Endothelial cell of umbilical vein (primary cell): ENCODE results near the gene TRMT2B. TPM values are rescaled to one million over a fixed set of nuclear protein-coding genes. Genes with fewer than 3 reads are reported as not detected.
"Not testable (repeated sequence)": the region's sequence is repeated elsewhere in the genome, so short reads cannot be mapped to it uniquely, and the experiment has no call there.

Experiments used
- BruUV-seq: library from RNA; stranded (reverse); fragments of 400-500 nt; replicated peaks from 2 replicates; lab custom pipeline; 2021; lab: Mats Ljungman, UMichigan
- CTCF ChIA-PET: fragments of 300-600, 350-600 bp; sonication (Branson Sonifier 250); formaldehyde crosslinking; loops from one replicate; lab custom pipeline; 2021; ENCODE audit warnings: antibody characterized with exemption, inconsistent platforms; lab: Charles Lee
- POLR2A ChIA-PET: fragments of 300-600, 350-600 bp; sonication (Branson Sonifier 250); formaldehyde crosslinking; loops from one replicate; lab custom pipeline; 2021; ENCODE audit warnings: antibody characterized with exemption, inconsistent platforms; lab: Charles Lee
- DNase-seq: peaks from one replicate; pipeline ENCODE4 v3.0.0-alpha.2; 2011; ENCODE audit warnings: low read depth, low spot score
- FAIRE-seq: peaks from 2 replicates; lab custom pipeline; 2011; peaks lifted over from hg19 to GRCh38; lab: Jason Lieb, UNC
- H2AFZ ChIP-seq: 2 replicates; pipeline ENCODE4 v1.6.0; 2012; ENCODE audit warnings: low read depth, low read length, control low read depth, inconsistent platforms
- H3K27ac ChIP-seq: 2 replicates; pipeline ENCODE4 v1.5.1; 2011; ENCODE audit warnings: low read depth, mild to moderate bottlenecking, control low read depth, low read length, moderate library complexity; ENCODE audit not compliant: insufficient read depth
- H3K27me3 ChIP-seq, 2 experiments: 2 replicates each; pipeline versions ENCODE4 v1.6.0 to v1.6.1; 2011; ENCODE audit warnings: low read length in 2 of 2, mixed read lengths in 1 of 2; ENCODE audit not compliant: control insufficient read depth in 2 of 2, insufficient read depth in 2 of 2
- H3K36me3 ChIP-seq, 2 experiments: 2 replicates in 1 of 2; 3 replicates in 1 of 2; pipeline ENCODE4 v1.5.1; 2011; ENCODE audit warnings: low read length in 2 of 2, mild to moderate bottlenecking in 1 of 2, moderate library complexity in 1 of 2; ENCODE audit not compliant: control insufficient read depth in 2 of 2, insufficient read depth in 2 of 2; ENCODE audit errors: extremely low read depth in 1 of 2
- H3K4me1 ChIP-seq: 3 replicates; pipeline ENCODE4 v1.5.1; 2011; ENCODE audit warnings: mild to moderate bottlenecking, low read length; ENCODE audit not compliant: control insufficient read depth, insufficient read depth; ENCODE audit errors: extremely low read depth
- H3K4me2 ChIP-seq: 2 replicates; pipeline ENCODE4 v1.6.1; 2011; ENCODE audit warnings: low read length, control low read depth, mixed read lengths; ENCODE audit not compliant: insufficient read depth
- H3K4me3 ChIP-seq, 3 experiments: fragments of 200-600 bp in 1 of 3; sonication (generic), shearing (Covaris generic) in 1 of 3; replicated peaks in 1 of 3; 2 replicates each; pipeline ENCODE4 v1.5.1; 2011 to 2016; ENCODE audit warnings: control low read depth in 3 of 3, low read length in 3 of 3, mild to moderate bottlenecking in 2 of 3, inconsistent platforms in 1 of 3, low read depth in 1 of 3, moderate library complexity in 1 of 3; ENCODE audit not compliant: insufficient read depth in 1 of 3
- H3K79me2 ChIP-seq: 2 replicates; pipeline ENCODE4 v1.6.0; 2012; ENCODE audit warnings: low read length, inconsistent platforms; ENCODE audit not compliant: control insufficient read depth, insufficient read depth
- H3K9ac ChIP-seq: replicated peaks from 2 replicates; pipeline ENCODE3; 2011; ENCODE audit warnings: low read length, control low read depth; ENCODE audit not compliant: insufficient read depth; ENCODE audit errors: extremely low read depth
- H3K9me1 ChIP-seq: replicated peaks from 3 replicates; pipeline ENCODE4 v1.6.0; 2011; ENCODE audit warnings: mild to moderate bottlenecking, low read length; ENCODE audit not compliant: control insufficient read depth, insufficient read depth; ENCODE audit errors: extremely low read depth
- H3K9me3 ChIP-seq: replicated peaks from 2 replicates; pipeline ENCODE4 v1.5.1; 2012; ENCODE audit warnings: low read length, inconsistent platforms; ENCODE audit not compliant: control insufficient read depth, insufficient read depth
- H4K20me1 ChIP-seq: replicated peaks from 2 replicates; pipeline ENCODE3; 2011; ENCODE audit warnings: mild to moderate bottlenecking, low read length; ENCODE audit not compliant: control insufficient read depth, insufficient read depth; ENCODE audit errors: extremely low read depth
- EZH2 ChIP-seq: IDR thresholded peaks from 2 replicates; pipeline ENCODE4 v1.6.1; 2012; ENCODE audit warnings: borderline replicate concordance, low read depth, mild to moderate bottlenecking, moderate library complexity, low read length, inconsistent platforms; ENCODE audit not compliant: severe bottlenecking
- FOS ChIP-seq: IDR thresholded peaks from 2 replicates; pipeline ENCODE4 v1.6.1; 2011; ENCODE audit warnings: mild to moderate bottlenecking, low read length, moderate library complexity, borderline replicate concordance; ENCODE audit not compliant: insufficient read depth
- GATA2 ChIP-seq: IDR thresholded peaks from 2 replicates; pipeline ENCODE4 v1.7.0; 2011; ENCODE audit warnings: low read depth, mild to moderate bottlenecking, moderate library complexity, mixed read lengths, low read length; ENCODE audit not compliant: insufficient read length, insufficient read depth
- JUN ChIP-seq: IDR thresholded peaks from 2 replicates; pipeline ENCODE4 v1.6.1; 2011; ENCODE audit warnings: borderline replicate concordance, low read depth; ENCODE audit not compliant: insufficient read length, insufficient read depth
- POLR2AphosphoS5 ChIP-seq: IDR thresholded peaks from 2 replicates; pipeline ENCODE4 v1.6.1; 2012; ENCODE audit warnings: low read depth, mild to moderate bottlenecking, control low read depth, low read length, moderate library complexity; ENCODE audit not compliant: insufficient read depth
- dilution Hi-C: fragments of 300-500 bp; cut with MboI; formaldehyde crosslinking; loops from one replicate; pipeline ENCODE4 v1.15.0; 2019; ENCODE audit warnings: low sequenced_read_pairs; ENCODE audit not compliant: extremely low pct_ligation_motif_present
- intact Hi-C: fragments of 100-400 bp; cut with micrococcal nuclease; formaldehyde crosslinking; loops from one replicate; pipeline ENCODE4 v1.10.0; 2022
- polyA plus RNA-seq, 4 experiments: library from polyadenylated mRNA; depleted of rRNA in 3 of 4; stranded (reverse) in 3 of 4; unstranded in 1 of 4; fragments of >200 nt; gene quantifications; 2 replicates each; pipeline versions ENCODE4 v1.2.1 to v1.2.3, GENCODE V29; 2011 to 2012; ENCODE audit warnings: missing spikeins in 1 of 4
- total RNA-seq: library from RNA; stranded (reverse); gene quantifications from 2 replicates; pipeline ENCODE4 v1.2.3, GENCODE V29; 2021

TRMT2B gene
- total and polyA plus RNA-seq, 2 donors (not counting 3 experiments of a cell fraction or from before 2014, with no cell fraction given) = 18.3 to 21.3 TPM

DNA sequence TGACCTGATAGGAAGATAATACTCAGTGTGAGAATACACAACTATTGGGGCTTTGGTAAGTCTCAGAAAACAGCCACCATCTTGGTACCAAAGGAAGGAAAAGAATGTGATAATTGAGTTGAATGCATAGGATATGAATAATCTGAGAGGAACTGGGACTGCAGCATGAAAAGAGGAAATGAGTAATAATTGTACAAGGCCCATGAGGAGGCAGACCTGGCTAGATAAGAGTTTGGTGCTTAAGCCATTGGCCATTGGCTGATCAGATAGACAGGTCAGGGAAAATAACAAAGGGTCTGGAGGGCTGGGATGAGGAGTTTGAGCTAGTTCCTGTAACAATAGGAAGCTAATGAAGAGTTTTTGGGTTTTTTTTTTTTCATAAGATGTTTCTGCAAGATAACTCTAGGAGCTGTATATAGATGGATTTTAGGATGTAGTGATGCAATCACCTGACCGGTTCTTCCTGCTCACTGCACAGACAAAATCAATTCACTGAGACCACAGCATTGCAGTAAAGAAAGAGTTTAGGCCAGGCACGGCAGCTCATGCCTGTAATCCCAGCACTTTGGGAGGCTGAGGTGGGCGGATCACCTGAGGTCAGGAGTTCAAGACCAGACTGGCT is 5.3 kb upstream of the TRMT2B start:
- ChIA-PET POLR2A (no interaction called here), CTCF (interaction anchor here (1.0 to 1.1 kb wide), 2 partner anchors 9 to 40 kb away, joined by 3 to 4 read pairs; partner anchors contain the start of gene CENPI)

GRCh38 chrX:101056551-101056950 is 4.6 kb upstream of the TRMT2B start:
- H3K9me3 ChIP-seq, H3K9me1 ChIP-seq, BruUV-seq, H2AFZ ChIP-seq, H3K4me3 ChIP-seq, FAIRE-seq, H4K20me1 ChIP-seq, DNase-seq, H3K27me3 ChIP-seq, H3K79me2 ChIP-seq, dilution Hi-C loops, H3K36me3 ChIP-seq: not testable (repeated sequence)
- Histone ChIP-seq H3K4me1 (peaks cover 11% of the 10 kb centered on the region), H3K4me2 (peak overlapping the region; percentile 54), H3K27ac (peak overlapping the region; percentile 89), H3K9ac (peak overlapping the region; percentile 45)
- intact Hi-C loops = loop anchor here (10.0 kb wide), 1 partner anchor 228 kb away; no protein-coding TSS in a partner anchor
- CTCF ChIA-PET = interaction anchor here (1.0 kb wide), 1 partner anchor 10 kb away, joined by 4 read pairs; no protein-coding TSS in a partner anchor
- POLR2A ChIA-PET = interaction anchor here (0.7 kb wide), 1 partner anchor 41 kb away, joined by 7 read pairs; the partner anchor contains the start of gene CENPI

More for the DNA sequence above, 5.3 kb upstream of the TRMT2B start:
- peak; percentile 88 for DNase-seq
- no peaks in the 10 kb centered on the region for H3K9me3 ChIP-seq
- H3K4me1 ChIP-seq = peaks cover 11% of the 10 kb centered on the region
- intact Hi-C loops = loop anchor here (1.0 to 10.0 kb wide), 2 partner anchors 41 to 228 kb away; partner anchors contain the start of gene CENPI
- no peak overlapping the region for H3K4me3 ChIP-seq
- no peak overlapping the region for H2AFZ ChIP-seq
- no peaks in the 10 kb centered on the region for H3K36me3 ChIP-seq
- no TSS peak for BruUV-seq
- dilution Hi-C loops = no loop called here
- H3K4me2 ChIP-seq = peak overlapping the region; percentile 54
- H3K9me1 ChIP-seq = no peaks in the 10 kb centered on the region
- FAIRE-seq = peak; percentile 99
- H3K9ac ChIP-seq = peak overlapping the region; percentile 45
- H3K79me2 ChIP-seq = no peaks in the 10 kb centered on the region
- no peaks in the 10 kb centered on the region for H4K20me1 ChIP-seq
- no peaks in the 10 kb centered on the region for H3K27me3 ChIP-seq
- peak overlapping the region; percentile 89 for H3K27ac ChIP-seq
- TF ChIP-seq JUN = peak; percentile 87
- peak; percentile 95 for TF ChIP-seq GATA2
- peak; percentile 83 for TF ChIP-seq FOS
- peak; percentile 46 for TF ChIP-seq POLR2AphosphoS5
- TF ChIP-seq EZH2 = no peak
